ENCODE data around the gene CTNNBIP1. TPM values are rescaled to one million over a fixed set of nuclear protein-coding genes. Genes with fewer than 3 reads are reported as not detected.

The CTNNBIP1 gene
- polyA plus RNA-seq, 1 donor (not counting 4 experiments of a cell fraction or from before 2014, with no cell fraction given), result 92.3 TPM

DNA sequence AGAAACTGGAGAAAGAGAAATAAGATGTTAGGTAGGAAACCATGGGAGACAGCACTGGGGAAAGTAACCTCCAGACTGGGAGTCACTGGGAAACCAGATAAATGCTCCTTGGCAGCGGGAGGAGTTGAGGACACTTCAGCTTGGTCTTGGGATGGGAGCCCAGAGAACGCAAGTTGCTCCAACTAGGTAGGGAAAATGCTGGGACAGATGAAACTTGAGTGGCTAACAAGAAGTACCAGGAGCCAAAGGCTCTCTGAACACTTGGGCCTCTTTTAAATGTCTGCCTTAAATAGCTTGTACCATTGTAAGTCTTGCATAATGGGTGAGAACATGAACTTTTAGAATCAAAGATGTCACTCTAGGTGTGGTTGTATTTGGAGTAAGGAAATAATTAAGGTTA, 36.2 kb upstream of the CTNNBIP1 start:
- no peak for FAIRE-seq

DNA sequence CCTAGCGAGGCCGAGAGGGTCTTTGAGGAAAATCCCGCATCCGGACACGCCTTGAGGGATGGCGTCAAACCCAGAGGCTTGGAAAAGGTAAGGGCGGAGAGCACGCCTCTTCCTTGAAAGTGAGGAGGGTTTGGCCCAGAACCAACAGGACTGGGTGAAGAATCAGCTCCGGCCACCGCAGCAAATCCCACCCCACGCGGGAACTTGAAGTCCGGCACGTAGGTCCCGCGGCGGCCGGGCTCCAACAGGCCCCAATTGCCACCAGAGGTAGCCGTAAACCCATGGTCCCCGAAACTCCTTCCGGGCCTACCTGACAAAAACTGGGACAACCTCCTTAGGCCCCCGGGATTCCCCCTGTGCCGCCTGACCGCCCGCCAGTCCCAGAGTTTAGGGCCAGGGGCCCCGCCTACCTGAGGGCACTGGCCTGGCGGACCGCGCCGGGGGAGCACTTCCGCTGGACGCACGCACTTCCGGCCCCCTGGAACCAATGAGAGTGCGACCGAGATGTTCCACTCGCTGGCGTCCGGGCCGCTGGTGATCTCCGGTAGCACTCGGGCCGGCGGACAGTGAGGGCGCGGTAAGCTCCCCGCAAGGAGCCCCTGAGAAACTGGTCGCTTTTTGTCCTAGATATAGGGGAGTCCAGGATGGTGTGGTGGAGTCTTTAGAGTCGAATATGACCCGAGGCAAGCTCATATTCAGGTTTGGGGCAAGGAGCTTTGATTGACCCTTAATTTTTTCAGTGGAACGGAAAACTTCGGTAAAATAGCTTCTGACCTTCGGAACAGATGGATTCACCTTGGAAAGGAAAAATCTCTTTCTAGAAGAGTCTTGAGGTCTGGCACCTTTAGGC, 33.1 kb upstream of the CTNNBIP1 start, which contains the start of the genes LZIC and NMNAT1:
LZIC (minus strand) TSS at position 453 of the 850 bp plus-strand sequence. CDS start 6,772 bp downstream, outside the sequence.
NMNAT1 (plus strand) TSS at position 537 of the 850 bp plus-strand sequence. CDS start 28,599 bp downstream, outside the sequence.
- peak within 1 kb of the TSS; percentile 92 for H3K27ac ChIP-seq (ENCODE audit: control insufficient read depth, insufficient read depth, low read length)
- peak within 1 kb of the TSS; percentile 81 for H2AFZ ChIP-seq (ENCODE audit: control insufficient read depth, low read length)
- peaks cover 9% of the 10 kb centered on the region for H3K4me1 ChIP-seq (ENCODE audit: control insufficient read depth, extremely low read depth, insufficient read depth, low read length)
- dilution Hi-C loops (cut with MboI; ENCODE audit: extremely low pct_ligation_motif_present, low sequenced_read_pairs), result no loop called here
- TF ChIP-seq EZH2 (IDR thresholded peaks at IDR 0.05; ENCODE audit: low read length), result no peak
- TF ChIP-seq, protein P1, sequence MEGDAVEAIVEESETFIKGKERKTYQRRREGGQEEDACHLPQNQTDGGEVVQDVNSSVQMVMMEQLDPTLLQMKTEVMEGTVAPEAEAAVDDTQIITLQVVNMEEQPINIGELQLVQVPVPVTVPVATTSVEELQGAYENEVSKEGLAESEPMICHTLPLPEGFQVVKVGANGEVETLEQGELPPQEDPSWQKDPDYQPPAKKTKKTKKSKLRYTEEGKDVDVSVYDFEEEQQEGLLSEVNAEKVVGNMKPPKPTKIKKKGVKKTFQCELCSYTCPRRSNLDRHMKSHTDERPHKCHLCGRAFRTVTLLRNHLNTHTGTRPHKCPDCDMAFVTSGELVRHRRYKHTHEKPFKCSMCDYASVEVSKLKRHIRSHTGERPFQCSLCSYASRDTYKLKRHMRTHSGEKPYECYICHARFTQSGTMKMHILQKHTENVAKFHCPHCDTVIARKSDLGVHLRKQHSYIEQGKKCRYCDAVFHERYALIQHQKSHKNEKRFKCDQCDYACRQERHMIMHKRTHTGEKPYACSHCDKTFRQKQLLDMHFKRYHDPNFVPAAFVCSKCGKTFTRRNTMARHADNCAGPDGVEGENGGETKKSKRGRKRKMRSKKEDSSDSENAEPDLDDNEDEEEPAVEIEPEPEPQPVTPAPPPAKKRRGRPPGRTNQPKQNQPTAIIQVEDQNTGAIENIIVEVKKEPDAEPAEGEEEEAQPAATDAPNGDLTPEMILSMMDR (optimal IDR thresholded peaks at IDR 0.05 in 1 of 3, IDR thresholded peaks at IDR 0.05 in 1 of 3, conservative IDR thresholded peaks at IDR 0.05 in 1 of 3; ENCODE audit: extremely low read depth in 1 of 3, insufficient read depth in 2 of 3, low read length in 3 of 3), result no peak
- H4K20me1 ChIP-seq (ENCODE audit: control insufficient read depth, extremely low read depth, insufficient read depth, low read length), result no peaks in the 10 kb centered on the region
- no peaks in the 10 kb centered on the region for H3K9me3 ChIP-seq (ENCODE audit: control insufficient read depth, low read depth, low read length)
- no peaks in the 10 kb centered on the region for H3K27me3 ChIP-seq (ENCODE audit: control insufficient read depth, extremely low read depth, insufficient read depth, low read length)
- H3K36me3 ChIP-seq (ENCODE audit: control insufficient read depth in 2 of 2, extremely low read depth in 1 of 2, insufficient read depth in 2 of 2, low read length in 2 of 2), result peaks cover 3 to 5% of the 10 kb centered on the region in 2 experiments
- H3K79me2 ChIP-seq (ENCODE audit: control insufficient read depth, insufficient read depth, low read length), result peaks cover 14% of the 10 kb centered on the region
- H3K9ac ChIP-seq (ENCODE audit: control insufficient read depth, extremely low read depth, insufficient read depth, low read length), result peak within 1 kb of the TSS; percentile 94
- peak; percentile 68 for DNase-seq (ENCODE audit: low read depth, low spot score)
- H3K9me1 ChIP-seq (ENCODE audit: control insufficient read depth, extremely low read depth, insufficient read depth, low read length), result no peaks in the 10 kb centered on the region
- peak within 1 kb of the TSS; percentile 83 for H3K4me2 ChIP-seq (ENCODE audit: control insufficient read depth, extremely low read depth, insufficient read depth, low read depth, low read length)
- peak; percentile 29 for FAIRE-seq
- peak within 1 kb of the TSS; percentile 70 to 98 (median 77) for H3K4me3 ChIP-seq (ENCODE audit: control insufficient read depth in 2 of 3, extremely low read depth in 1 of 3, insufficient read depth in 2 of 3, low read depth in 1 of 3, low read length in 3 of 3)

More for the DNA sequence above, 36.2 kb upstream of the CTNNBIP1 start:
- Histone ChIP-seq H3K27me3 (ENCODE audit: control insufficient read depth, extremely low read depth, insufficient read depth, low read length) (no peaks in the 10 kb centered on the region), H4K20me1 (ENCODE audit: control insufficient read depth, extremely low read depth, insufficient read depth, low read length) (no peaks in the 10 kb centered on the region), H3K9ac (ENCODE audit: control insufficient read depth, extremely low read depth, insufficient read depth, low read length) (no peak overlapping the region), H3K4me3 (ENCODE audit: control insufficient read depth in 2 of 3, extremely low read depth in 1 of 3, insufficient read depth in 2 of 3, low read depth in 1 of 3, low read length in 3 of 3) (no peak overlapping the region), H3K79me2 (ENCODE audit: control insufficient read depth, insufficient read depth, low read length) (peaks cover 16% of the 10 kb centered on the region), H3K9me3 (ENCODE audit: control insufficient read depth, low read depth, low read length) (no peaks in the 10 kb centered on the region), H3K4me2 (ENCODE audit: control insufficient read depth, extremely low read depth, insufficient read depth, low read depth, low read length) (no peak overlapping the region), H2AFZ (ENCODE audit: control insufficient read depth, low read length) (no peak overlapping the region), H3K4me1 (ENCODE audit: control insufficient read depth, extremely low read depth, insufficient read depth, low read length) (peaks cover 13% of the 10 kb centered on the region), H3K36me3 (ENCODE audit: control insufficient read depth in 2 of 2, extremely low read depth in 1 of 2, insufficient read depth in 2 of 2, low read length in 2 of 2) (peaks cover 3 to 8% of the 10 kb centered on the region in 2 experiments), H3K27ac (ENCODE audit: control insufficient read depth, insufficient read depth, low read length) (no peak overlapping the region), H3K9me1 (ENCODE audit: control insufficient read depth, extremely low read depth, insufficient read depth, low read length) (no peaks in the 10 kb centered on the region)
- DNase-seq (ENCODE audit: low read depth, low spot score), result no peak
- TF ChIP-seq, protein P1 (optimal IDR thresholded peaks at IDR 0.05 in 1 of 3, IDR thresholded peaks at IDR 0.05 in 1 of 3, conservative IDR thresholded peaks at IDR 0.05 in 1 of 3; ENCODE audit: extremely low read depth in 1 of 3, insufficient read depth in 2 of 3, low read length in 3 of 3), result no peak
- no peak for TF ChIP-seq EZH2 (IDR thresholded peaks at IDR 0.05; ENCODE audit: low read length)
- dilution Hi-C loops (cut with MboI; ENCODE audit: extremely low pct_ligation_motif_present, low sequenced_read_pairs), result no loop called here

Measured in keratinocyte (primary cell).